T-helper 17 cell (primary cell): ENCODE results near the gene LSAMP. TPM values are rescaled to one million over a fixed set of nuclear protein-coding genes. Genes with fewer than 3 reads are reported as not detected.

Experiments used
- ATAC-seq: fragments of 150-1000 bp; cut with Tn5 transposase; 2 replicates; pipeline ENCODE4 v1.10.0; 2021; ENCODE audit warnings: mild to moderate bottlenecking, moderate library complexity
- DNase-seq, 3 donors: peaks; one replicate each; pipeline versions ENCODE4 v3.0.0 to v3.0.0-alpha.2; 2020 to 2021
- H3K9me3 ChIP-seq: one replicate; pipeline ENCODE4 v1.7.0; 2013; ENCODE audit warnings: low read length, mild to moderate bottlenecking; ENCODE audit not compliant: control insufficient read depth, poor library complexity, severe bottlenecking
- H3K27ac Mint-ChIP-seq: one replicate; pipeline ENCODE4 v1.8.0; 2022; ENCODE audit warnings: mild to moderate bottlenecking, moderate library complexity, mixed read lengths
- H3K27me3 Mint-ChIP-seq: one replicate; pipeline ENCODE4 v1.8.0; 2022; ENCODE audit warnings: mixed read lengths
- H3K36me3 Mint-ChIP-seq: one replicate; pipeline ENCODE4 v1.8.0; 2022; ENCODE audit warnings: low read depth, mixed read lengths
- H3K4me1 Mint-ChIP-seq: one replicate; pipeline ENCODE4 v1.8.0; 2022; ENCODE audit warnings: mild to moderate bottlenecking, mixed read lengths
- H3K4me3 Mint-ChIP-seq: one replicate; pipeline ENCODE4 v1.8.0; 2022; ENCODE audit warnings: mild to moderate bottlenecking, moderate library complexity, mixed read lengths
- total RNA-seq, 4 donors: library from RNA in 2 of 4; stranded (reverse) in 2 of 4; gene quantifications; one replicate each; pipeline ENCODE4 v1.2.3 and lab custom pipeline; 2022 to 2026

The LSAMP gene
- total RNA-seq, 2 donors from 2014 or later: not detected

DNA sequence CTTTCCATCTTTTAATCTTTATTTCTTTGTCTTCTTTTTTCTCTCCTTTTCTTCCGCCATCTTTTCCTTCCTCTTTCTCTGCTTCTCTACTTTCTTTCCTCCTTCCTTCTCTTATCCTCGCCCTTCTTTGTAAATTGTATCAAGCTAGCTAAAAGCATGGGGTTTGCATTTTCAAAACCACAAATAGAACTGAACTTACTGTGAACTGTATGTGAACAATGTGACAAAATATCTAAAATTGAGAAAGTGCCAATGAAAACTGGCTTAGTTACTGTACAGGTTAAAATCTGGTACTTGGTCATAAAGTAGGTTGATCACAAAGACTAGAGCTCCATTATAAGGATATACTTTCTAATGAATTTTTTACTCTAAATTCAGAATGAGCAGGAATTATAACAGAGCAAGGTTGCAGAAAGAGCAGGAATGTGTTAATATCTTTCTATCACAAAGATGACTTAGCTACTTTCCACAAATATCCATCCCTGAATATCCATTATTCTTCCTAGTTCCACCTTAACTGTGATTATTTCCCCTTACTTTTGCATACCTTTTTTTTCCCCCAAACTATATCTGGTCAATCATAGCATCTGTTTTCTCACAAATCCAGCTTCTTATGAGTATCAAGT is 122.4 kb downstream of the LSAMP start:
- Mint-ChIP-seq H3K27ac (no peak overlapping the region), H3K36me3 (no peaks in the 10 kb centered on the region), H3K4me1 (no peaks in the 10 kb centered on the region), H3K4me3 (no peak overlapping the region), H3K27me3 (no peaks in the 10 kb centered on the region)
- ATAC-seq (no peak), DNase-seq (no peak)
- H3K9me3 ChIP-seq: no peaks in the 10 kb centered on the region

DNA sequence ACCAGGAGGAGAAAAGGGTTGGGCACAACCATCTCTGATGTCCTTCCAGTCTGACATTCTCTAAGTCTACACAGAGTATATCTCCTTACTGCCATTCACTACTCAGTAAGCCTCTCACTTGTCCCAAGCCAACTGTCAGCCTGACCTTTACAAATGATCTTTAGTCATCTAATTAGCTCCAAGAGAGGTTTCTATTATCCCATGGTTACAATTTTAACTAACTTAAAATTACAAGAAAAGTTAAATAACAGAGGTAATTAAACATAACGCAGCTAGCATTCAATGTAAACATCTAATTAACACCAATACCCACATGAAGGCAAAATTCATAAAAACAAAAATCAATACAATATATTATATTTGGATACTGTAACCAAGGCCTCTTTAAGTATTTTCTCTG is 126.9 kb downstream of the LSAMP start:
- no peak overlapping the region for H3K27ac Mint-ChIP-seq
- H3K27me3 Mint-ChIP-seq: no peaks in the 10 kb centered on the region
- H3K36me3 Mint-ChIP-seq: no peaks in the 10 kb centered on the region
- no peaks in the 10 kb centered on the region for H3K9me3 ChIP-seq
- H3K4me1 Mint-ChIP-seq: no peaks in the 10 kb centered on the region
- no peak for DNase-seq
- no peak overlapping the region for H3K4me3 Mint-ChIP-seq
- ATAC-seq: no peak

GRCh38 chr3:116316771-116317170 is 128.5 kb downstream of the LSAMP start:
- H3K36me3 Mint-ChIP-seq: no peaks in the 10 kb centered on the region
- no peak for ATAC-seq

DNA sequence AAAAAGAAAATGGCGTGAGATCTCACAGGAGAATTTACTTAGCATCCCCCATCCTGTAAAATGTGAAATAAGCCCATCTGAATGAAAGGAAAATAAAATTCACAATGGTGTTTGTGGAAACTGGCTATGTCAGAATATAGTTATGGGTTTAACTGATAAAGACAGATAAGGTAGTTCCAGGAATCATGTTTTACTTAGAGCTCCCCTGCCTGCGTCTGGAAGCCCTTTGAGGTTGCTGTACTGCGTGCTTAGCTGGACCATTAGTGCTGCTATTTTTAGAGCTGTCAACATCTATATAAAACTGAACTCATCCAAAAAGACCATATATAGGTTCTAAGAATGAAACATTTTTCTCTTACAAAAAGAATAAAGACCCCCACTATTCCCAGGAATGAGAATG is 130.8 kb downstream of the LSAMP start:
- no peaks in the 10 kb centered on the region for H3K27me3 Mint-ChIP-seq
- no peaks in the 10 kb centered on the region for H3K4me1 Mint-ChIP-seq
- H3K9me3 ChIP-seq: no peaks in the 10 kb centered on the region
- ATAC-seq (no peak), DNase-seq (no peak)
- no peak overlapping the region for H3K4me3 Mint-ChIP-seq
- no peaks in the 10 kb centered on the region for H3K36me3 Mint-ChIP-seq
- H3K27ac Mint-ChIP-seq: no peak overlapping the region

More at GRCh38 chr3:116316771-116317170, 128.5 kb downstream of the LSAMP start:
- Mint-ChIP-seq H3K4me3 (no peak overlapping the region), H3K27ac (no peak overlapping the region), H3K4me1 (no peaks in the 10 kb centered on the region), H3K27me3 (no peaks in the 10 kb centered on the region)
- DNase-seq: no peak
- H3K9me3 ChIP-seq: no peaks in the 10 kb centered on the region

DNA sequence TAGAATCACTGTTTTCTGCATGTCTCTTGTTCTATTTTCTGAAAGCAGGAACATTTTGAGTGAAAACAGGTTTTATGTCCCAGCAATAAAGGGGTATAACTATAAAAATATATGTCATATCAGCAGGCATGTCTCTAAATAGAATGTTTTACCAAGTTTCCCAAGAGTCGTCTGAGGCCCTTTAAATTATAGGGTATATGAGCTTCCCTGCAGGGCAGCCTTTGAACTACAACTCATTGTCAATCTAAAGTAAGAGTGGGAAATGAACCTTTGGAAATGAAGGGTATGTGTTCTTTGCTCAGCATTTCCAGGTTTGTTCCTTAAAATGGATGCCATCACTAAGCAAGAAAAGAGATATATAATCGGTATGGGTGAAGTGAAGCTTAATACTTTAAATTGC is 138.6 kb downstream of the LSAMP start:
- Mint-ChIP-seq H3K36me3 (no peaks in the 10 kb centered on the region), H3K4me3 (no peak overlapping the region), H3K4me1 (no peaks in the 10 kb centered on the region), H3K27me3 (no peaks in the 10 kb centered on the region), H3K27ac (no peak overlapping the region)
- H3K9me3 ChIP-seq: no peaks in the 10 kb centered on the region
- ATAC-seq (no peak), DNase-seq (no peak)

DNA sequence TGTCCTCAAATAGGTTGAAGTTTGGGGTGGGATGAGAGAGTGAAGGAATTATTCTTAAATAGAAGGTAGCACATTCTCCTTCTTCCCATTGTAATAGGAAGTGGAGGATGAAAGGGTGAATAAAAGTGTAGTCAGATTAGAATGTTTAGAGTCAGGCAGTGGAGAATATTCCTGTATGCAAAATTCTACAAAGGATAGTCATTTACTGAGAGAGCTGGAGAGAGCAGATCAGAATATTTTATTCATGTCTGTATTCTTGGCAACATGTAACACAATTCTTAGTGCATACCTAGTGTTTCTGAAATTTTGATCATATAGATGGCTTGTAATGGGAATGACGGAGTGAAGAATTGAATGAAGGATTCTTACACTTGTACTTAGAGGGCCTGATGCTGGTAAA is 139.1 kb downstream of the LSAMP start:
- H3K9me3 ChIP-seq: no peaks in the 10 kb centered on the region
- H3K4me3 Mint-ChIP-seq: no peak overlapping the region
- H3K4me1 Mint-ChIP-seq: no peaks in the 10 kb centered on the region
- H3K27me3 Mint-ChIP-seq: no peaks in the 10 kb centered on the region
- H3K27ac Mint-ChIP-seq: no peak overlapping the region
- no peaks in the 10 kb centered on the region for H3K36me3 Mint-ChIP-seq
- ATAC-seq (no peak), DNase-seq (no peak)

GRCh38 chr3:116302087-116302747 is 143.1 kb downstream of the LSAMP start:
- no peak overlapping the region for H3K27ac Mint-ChIP-seq
- no peaks in the 10 kb centered on the region for H3K4me1 Mint-ChIP-seq
- H3K9me3 ChIP-seq: no peaks in the 10 kb centered on the region
- H3K4me3 Mint-ChIP-seq: no peak overlapping the region
- DNase-seq (no peak), ATAC-seq (no peak)
- H3K27me3 Mint-ChIP-seq: no peaks in the 10 kb centered on the region
- H3K36me3 Mint-ChIP-seq: no peaks in the 10 kb centered on the region

DNA sequence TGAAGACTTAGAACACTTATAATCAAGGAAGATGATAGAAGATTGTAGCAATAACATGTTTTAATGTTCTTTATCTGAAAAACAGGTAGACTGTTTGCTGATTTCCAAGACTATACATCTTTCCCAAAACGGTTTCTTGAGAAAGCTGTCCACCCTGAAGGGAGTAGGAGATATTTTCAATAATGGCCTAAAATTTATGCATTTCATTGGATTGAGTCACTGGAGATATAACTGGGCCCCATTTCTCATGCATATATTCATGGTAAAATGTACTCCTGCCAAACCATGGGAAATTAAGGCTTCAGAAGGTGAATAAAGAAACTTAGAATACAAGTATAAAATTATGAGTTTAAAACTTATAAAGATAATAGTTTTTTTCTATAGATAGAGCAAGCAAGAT is 143.9 kb downstream of the LSAMP start:
- ATAC-seq: no peak
- DNase-seq: no peak
- Mint-ChIP-seq H3K27me3 (no peaks in the 10 kb centered on the region), H3K4me3 (no peak overlapping the region), H3K36me3 (no peaks in the 10 kb centered on the region), H3K27ac (no peak overlapping the region), H3K4me1 (no peaks in the 10 kb centered on the region)
- H3K9me3 ChIP-seq: no peaks in the 10 kb centered on the region

DNA sequence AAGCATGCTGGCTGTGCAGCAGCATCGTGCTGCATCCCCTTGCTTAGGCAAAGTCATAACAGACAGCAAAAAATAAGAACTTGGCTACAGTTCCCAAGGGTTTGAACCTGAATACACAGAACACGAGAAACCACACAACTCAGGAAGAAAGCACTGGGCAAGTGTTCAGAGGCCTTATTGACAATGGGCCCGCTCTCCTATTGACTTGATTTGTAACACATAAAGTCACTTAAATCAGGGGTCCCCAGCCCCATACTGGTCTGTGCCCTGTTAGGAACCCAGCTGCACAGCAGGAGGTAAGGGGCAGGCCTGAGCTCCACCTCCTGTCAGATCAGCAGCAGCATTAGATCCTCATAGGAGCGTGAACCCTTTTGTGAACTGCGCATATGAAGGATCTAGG is 145.1 kb downstream of the LSAMP start:
- no peaks in the 10 kb centered on the region for H3K9me3 ChIP-seq
- no peaks in the 10 kb centered on the region for H3K27me3 Mint-ChIP-seq

GRCh38 chr3:116299646-116300081 is 145.6 kb downstream of the LSAMP start:
- no peak for ATAC-seq
- H3K9me3 ChIP-seq: no peaks in the 10 kb centered on the region
- no peaks in the 10 kb centered on the region for H3K36me3 Mint-ChIP-seq
- H3K4me3 Mint-ChIP-seq: no peak overlapping the region
- no peak overlapping the region for H3K27ac Mint-ChIP-seq
- no peak for DNase-seq
- H3K4me1 Mint-ChIP-seq: no peaks in the 10 kb centered on the region
- no peaks in the 10 kb centered on the region for H3K27me3 Mint-ChIP-seq

More for the DNA sequence above, 145.1 kb downstream of the LSAMP start:
- Mint-ChIP-seq H3K4me3 (no peak overlapping the region), H3K4me1 (no peaks in the 10 kb centered on the region), H3K36me3 (no peaks in the 10 kb centered on the region), H3K27ac (no peak overlapping the region)
- ATAC-seq: no peak
- DNase-seq: no peak

DNA sequence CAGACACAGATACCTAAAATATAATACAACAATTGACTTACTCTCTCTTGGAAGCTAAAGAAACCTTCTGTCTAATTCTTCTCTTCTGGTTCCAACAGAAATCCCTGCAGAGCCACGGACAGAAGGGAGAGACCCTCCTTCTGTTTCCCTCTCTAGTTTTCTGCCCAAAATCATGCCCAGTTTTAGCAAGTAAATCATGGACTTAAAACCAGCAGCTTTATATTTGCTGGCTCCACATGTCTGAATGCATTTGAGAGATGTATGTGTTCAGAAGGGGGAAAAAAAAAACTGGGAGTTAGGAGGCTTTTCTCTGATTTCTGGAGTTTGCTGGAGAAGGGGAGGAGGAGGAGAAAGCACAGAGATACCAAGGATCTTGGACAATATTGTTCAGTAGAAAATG is 147.1 kb downstream of the LSAMP start:
- Mint-ChIP-seq H3K27ac (no peak overlapping the region), H3K4me1 (no peaks in the 10 kb centered on the region), H3K36me3 (no peaks in the 10 kb centered on the region), H3K27me3 (no peaks in the 10 kb centered on the region), H3K4me3 (no peak overlapping the region)
- no peaks in the 10 kb centered on the region for H3K9me3 ChIP-seq
- ATAC-seq (no peak), DNase-seq (no peak)

DNA sequence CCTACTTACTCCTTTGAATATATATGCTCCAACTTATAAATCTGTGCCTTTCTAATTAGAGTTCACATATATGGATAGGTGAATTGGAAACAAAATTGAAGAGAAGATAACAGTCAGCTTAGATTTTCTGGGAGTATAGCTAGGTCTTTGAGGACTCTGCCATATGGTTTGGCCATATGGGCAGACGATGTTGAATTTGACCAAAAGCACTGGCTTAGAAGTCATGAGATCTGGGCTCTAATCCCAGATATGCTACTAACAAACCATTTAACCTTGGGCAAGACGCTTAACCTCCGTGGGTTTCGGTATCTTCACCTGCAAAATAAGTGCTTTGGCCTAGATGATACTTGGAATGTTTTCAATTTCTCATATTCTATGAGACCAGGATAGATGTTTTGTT is 154.1 kb downstream of the LSAMP start:
- ATAC-seq: no peak
- Mint-ChIP-seq H3K4me3 (no peak overlapping the region), H3K4me1 (no peaks in the 10 kb centered on the region), H3K27me3 (no peaks in the 10 kb centered on the region), H3K36me3 (no peaks in the 10 kb centered on the region), H3K27ac (no peak overlapping the region)
- H3K9me3 ChIP-seq: no peaks in the 10 kb centered on the region
- no peak for DNase-seq

- Mint-ChIP-seq H3K27me3 (no peaks in the 10 kb centered on the region), H3K36me3 (no peaks in the 10 kb centered on the region), H3K4me3 (no peak overlapping the region), H3K27ac (no peak overlapping the region), H3K4me1 (no peaks in the 10 kb centered on the region)
- ATAC-seq (no peak), DNase-seq (no peak)
- no peaks in the 10 kb centered on the region for H3K9me3 ChIP-seq
Measured at GRCh38 chr3:116288485-116288884, 156.8 kb downstream of the LSAMP start.

DNA sequence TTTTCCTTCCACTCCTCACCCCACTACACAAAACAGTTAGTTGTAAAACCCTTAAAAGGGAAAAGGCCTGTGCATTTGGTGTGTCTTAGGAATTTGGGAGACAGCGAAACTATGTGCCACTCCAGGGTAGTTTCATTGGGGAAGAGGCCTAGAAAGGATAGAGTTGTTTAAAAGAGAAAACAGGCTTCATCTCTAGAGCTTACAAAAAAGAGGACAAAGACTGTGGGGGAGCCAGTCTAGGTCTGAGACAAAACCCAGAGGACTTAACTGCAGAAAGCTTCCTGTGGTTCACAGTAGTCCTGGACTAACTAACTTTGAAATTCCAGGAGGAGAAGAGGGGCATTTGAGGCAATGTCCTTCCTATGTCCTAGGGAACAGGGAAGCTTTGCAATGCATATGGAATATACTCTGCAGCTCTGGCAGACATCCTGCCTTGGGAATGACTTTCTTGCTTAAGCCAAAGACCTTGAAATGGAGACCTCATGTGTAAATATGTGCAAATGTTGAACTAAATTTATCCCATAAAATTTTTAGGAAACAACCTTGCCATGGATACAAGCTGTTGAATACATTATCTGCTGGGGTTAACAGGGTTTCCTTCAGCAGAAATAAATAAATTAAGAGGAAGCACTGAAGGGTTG is 159.4 kb downstream of the LSAMP start:
- ATAC-seq (no peak), DNase-seq (no peak)
- Mint-ChIP-seq H3K36me3 (no peaks in the 10 kb centered on the region), H3K27ac (no peak overlapping the region), H3K27me3 (no peaks in the 10 kb centered on the region), H3K4me1 (no peaks in the 10 kb centered on the region), H3K4me3 (no peak overlapping the region)
- no peaks in the 10 kb centered on the region for H3K9me3 ChIP-seq
